Measurements from ENCODE around the gene CD247.

Gene CD247

DNA sequence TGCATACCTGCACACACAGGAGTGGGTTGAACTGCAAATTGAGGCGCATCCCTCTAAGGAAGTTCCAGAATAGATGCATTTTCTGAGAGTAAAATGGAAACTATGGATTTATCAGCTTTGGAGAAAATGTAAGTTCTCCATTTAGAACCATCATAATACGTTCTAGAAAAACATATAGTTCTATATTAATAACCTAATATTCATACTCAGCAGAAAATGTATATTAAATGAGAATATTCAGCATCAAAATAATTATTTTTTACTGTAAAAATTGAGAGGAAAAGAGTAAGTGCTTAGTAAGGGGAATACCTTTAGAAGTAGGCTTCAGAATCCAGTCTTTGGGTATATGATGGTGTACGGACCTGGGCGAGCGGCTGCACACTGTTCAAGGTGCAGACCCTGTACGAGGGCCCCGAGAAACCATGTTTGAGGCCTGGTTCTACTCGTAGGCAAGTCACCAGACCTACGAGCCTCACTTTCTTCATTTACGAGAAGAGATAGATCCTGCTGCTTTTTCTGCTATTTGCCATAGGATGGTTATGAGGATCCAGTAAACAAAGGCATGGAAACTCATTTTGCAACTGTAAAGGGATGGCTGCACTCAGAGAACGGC is 6.8 kb downstream of the CD247 start:
- Mint-ChIP-seq H3K27me3 (peaks cover 16% of the 10 kb centered on the region), H3K27ac (no peak overlapping the region), H3K4me1 (peaks cover 3% of the 10 kb centered on the region), H3K4me3 (no peak overlapping the region), H3K9me3 (no peaks in the 10 kb centered on the region), H3K36me3 (peaks cover 2% of the 10 kb centered on the region)
- no peak for DNase-seq (ENCODE audit: low spot score in 2 of 2)
- ATAC-seq (ENCODE audit: low read depth), result no peak

DNA sequence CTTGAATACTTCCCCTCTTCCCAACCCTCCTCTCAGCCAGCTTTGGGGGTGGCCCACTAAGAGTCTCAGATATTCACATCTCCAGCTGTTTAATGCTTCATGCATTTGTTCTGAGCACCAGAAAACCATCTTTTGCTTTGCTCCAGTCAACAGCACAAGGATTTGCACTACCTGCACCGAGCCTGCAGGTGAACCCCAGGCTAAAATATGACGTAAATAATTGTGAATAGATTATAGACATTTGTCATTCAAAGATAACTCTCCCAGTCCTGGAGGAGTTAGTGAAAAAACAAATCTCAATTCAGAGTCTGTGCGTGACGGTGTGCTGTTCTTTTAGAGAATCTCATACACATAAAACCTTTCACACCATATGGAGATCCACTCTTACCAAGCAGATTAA is 7.4 kb downstream of the CD247 start:
- H3K4me1 Mint-ChIP-seq, result peaks cover 3% of the 10 kb centered on the region
- H3K36me3 Mint-ChIP-seq, result peaks cover 2% of the 10 kb centered on the region
- no peak for ATAC-seq (ENCODE audit: low read depth)
- no peak overlapping the region for H3K4me3 Mint-ChIP-seq
- H3K9me3 Mint-ChIP-seq, result no peaks in the 10 kb centered on the region
- DNase-seq (ENCODE audit: low spot score in 2 of 2), result no peak
- peaks cover 16% of the 10 kb centered on the region for H3K27me3 Mint-ChIP-seq
- H3K27ac Mint-ChIP-seq, result no peak overlapping the region

DNA sequence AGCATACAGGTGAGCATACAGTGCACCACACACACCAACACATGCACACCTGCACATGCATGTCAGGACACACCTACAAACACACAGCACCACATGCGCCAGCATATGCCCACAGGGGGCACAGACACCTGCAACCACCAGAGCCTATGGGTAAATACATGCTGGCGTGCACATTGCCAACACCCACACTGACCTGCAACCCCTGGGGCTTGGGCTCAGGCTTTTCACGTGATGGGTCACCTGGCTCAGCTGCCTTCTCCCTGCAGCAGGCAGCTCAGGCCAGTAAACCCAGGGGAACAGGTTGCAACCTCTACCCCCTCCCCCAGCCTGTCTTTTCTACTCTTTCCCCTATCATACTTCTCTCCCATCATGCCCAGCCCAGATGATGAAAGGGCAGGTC is 8.1 kb downstream of the CD247 start:
- no peak overlapping the region for H3K4me3 Mint-ChIP-seq

DNA sequence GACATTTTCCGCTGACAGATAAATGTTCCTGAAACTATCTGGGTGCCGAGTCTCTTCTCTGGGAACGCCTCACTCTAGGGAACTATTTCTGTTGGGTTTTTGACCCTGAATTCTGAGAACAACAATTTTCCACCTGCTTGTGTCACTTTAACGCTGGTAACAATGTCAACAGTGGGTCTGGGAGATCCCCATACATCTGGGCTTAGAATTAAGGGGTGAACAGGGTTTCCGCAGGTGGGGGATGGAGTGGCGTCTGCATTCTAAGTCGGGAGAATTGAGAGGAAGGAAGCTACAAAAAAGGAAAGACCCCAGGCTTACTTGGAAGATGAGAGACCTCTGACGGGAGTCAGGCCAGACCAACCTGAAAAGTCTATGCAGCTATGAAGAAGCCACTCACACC is 8.7 kb downstream of the CD247 start:
- no peak for ATAC-seq (ENCODE audit: low read depth)
- peaks cover 2% of the 10 kb centered on the region for H3K36me3 Mint-ChIP-seq
- no peaks in the 10 kb centered on the region for H3K9me3 Mint-ChIP-seq
- DNase-seq (ENCODE audit: low spot score in 2 of 2), result no peak
- peaks cover 16% of the 10 kb centered on the region for H3K27me3 Mint-ChIP-seq
- H3K4me1 Mint-ChIP-seq, result peaks cover 3% of the 10 kb centered on the region
- no peak overlapping the region for H3K4me3 Mint-ChIP-seq
- H3K27ac Mint-ChIP-seq, result no peak overlapping the region

More for the DNA sequence above, 8.1 kb downstream of the CD247 start:
- no peaks in the 10 kb centered on the region for H3K9me3 Mint-ChIP-seq
- peaks cover 16% of the 10 kb centered on the region for H3K27me3 Mint-ChIP-seq
- H3K4me1 Mint-ChIP-seq, result peaks cover 3% of the 10 kb centered on the region
- no peak for DNase-seq (ENCODE audit: low spot score in 2 of 2)
- no peak for ATAC-seq (ENCODE audit: low read depth)
- no peak overlapping the region for H3K27ac Mint-ChIP-seq
- H3K36me3 Mint-ChIP-seq, result peaks cover 2% of the 10 kb centered on the region

DNA sequence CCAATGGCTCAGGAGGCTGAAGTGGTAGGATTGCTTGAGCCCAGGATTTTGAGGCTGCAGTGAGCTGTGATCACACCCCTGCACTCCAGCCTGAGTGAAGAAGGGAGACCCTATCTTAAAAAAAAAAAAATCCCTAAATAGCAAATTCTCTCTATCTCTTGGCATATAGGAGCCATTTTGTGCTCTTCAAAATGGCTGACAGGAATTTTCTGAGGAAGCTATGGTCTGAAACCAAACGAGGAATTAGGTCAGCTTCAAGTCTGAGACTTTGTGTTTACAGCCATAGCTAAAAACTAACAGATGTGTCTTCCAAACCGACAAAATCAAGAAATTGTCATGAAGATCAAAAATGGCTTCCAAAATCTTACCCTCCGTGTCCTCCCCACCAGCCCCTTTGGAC is 10.6 kb downstream of the CD247 start:
- Mint-ChIP-seq H3K27ac (no peak overlapping the region), H3K36me3 (peaks cover 2% of the 10 kb centered on the region), H3K27me3 (peaks cover 22% of the 10 kb centered on the region), H3K4me3 (no peak overlapping the region), H3K9me3 (no peaks in the 10 kb centered on the region), H3K4me1 (peaks cover 8% of the 10 kb centered on the region)
- ATAC-seq (ENCODE audit: low read depth) (no peak), DNase-seq (ENCODE audit: low spot score in 2 of 2) (no peak)

DNA sequence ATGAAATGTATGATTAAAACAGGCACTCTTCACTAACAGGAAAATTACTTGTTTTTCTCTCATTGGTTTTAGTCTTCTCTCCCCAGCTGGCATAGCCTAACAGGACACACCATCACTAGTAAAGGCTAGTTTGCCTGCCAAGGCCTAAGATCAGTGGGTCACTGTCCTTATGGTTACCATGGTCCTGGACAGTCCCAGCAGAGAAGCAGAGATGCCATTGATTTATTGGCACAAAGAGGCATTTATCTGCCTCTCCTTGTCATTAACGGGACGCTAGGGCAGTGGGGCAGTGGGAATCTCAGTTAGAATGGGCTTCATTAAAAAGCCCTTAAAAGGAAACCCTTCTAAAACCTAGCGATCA is 13.9 kb downstream of the CD247 start:
- Mint-ChIP-seq H3K36me3 (peaks cover 2% of the 10 kb centered on the region), H3K4me3 (no peak overlapping the region), H3K27ac (no peak overlapping the region), H3K4me1 (peaks cover 29% of the 10 kb centered on the region), H3K27me3 (peaks cover 28% of the 10 kb centered on the region), H3K9me3 (no peaks in the 10 kb centered on the region)
- no peak for DNase-seq (ENCODE audit: low spot score in 2 of 2)
- no peak for ATAC-seq (ENCODE audit: low read depth)

DNA sequence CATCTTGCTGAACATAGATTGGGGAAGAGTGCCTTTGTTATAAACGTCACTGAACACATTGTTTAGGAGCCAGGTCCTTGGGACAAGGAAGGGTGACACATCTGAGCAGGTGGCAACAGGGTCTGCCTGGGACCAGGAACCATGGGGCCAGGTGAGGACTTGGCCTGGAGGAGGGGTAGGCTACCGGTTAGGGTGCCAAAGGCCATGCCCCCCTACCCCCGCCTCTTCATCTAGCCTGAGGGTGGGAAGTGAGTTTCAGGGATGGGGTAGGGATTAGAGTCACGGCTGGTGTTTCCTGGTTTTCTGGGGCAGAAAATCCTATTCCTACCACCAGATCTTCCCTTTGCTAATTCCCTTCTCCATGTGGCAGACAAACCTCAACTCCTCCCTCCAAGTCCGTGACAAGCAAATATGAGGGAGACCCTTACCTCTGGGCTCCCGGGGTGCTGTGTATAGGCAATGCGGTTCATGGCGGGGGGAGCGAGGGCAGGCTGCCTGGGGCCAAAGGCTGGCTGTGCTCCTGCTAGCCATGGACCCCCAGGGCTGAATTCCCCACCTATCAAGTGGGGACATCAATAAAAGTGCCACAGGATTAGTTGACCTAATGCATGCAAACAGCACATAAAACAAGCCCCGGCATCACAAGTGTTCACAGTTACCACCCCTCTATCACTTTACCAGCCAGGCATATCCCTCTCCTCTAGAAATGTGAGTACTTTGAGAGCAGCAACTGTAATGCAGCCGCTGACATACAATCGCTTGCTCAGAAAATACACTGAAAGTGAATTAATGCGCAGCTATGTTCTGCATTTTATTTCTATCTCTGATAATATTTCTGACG is 14.5 kb downstream of the CD247 start:
- Mint-ChIP-seq H3K9me3 (no peaks in the 10 kb centered on the region), H3K27ac (no peak overlapping the region), H3K4me1 (peaks cover 31% of the 10 kb centered on the region), H3K4me3 (no peak overlapping the region), H3K27me3 (peaks cover 26% of the 10 kb centered on the region), H3K36me3 (peaks cover 2% of the 10 kb centered on the region)
- DNase-seq (ENCODE audit: low spot score in 2 of 2), result no peak
- ATAC-seq (ENCODE audit: low read depth), result no peak

DNA sequence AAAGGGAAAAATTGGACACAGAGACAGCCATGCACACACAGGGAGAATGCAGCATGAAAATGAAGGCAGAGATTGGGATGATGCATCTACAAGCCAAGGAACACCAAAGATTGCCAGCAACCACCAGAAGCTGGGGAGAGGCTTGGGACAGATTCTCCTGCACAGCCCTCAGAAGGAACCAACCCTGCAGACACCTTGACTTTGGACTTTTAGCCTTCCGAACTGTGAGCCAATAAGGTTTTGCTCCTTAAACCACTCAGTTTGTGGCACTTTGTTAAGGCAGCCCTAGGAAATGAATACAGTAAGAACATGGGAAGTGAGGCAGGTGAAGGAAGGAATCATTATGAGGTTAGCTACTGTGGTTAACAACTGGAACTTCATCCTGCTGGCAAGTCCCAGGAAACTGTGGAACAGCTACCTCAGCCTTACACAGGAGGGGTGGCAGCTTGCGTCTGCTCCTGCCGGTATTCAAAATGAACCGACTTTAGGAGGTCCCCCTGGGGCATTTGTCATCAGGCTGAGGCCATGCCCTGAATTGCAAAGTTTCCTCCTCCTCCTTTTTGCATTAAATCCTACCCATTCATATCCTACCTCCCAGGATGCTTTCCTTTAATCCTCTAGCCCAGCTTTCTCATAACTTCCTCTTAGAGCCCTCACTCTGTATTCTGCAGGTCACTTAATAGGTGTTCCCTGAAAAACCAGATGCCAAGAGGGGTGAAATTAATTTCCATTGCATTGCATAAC is 15.4 kb downstream of the CD247 start:
- Mint-ChIP-seq H3K4me3 (no peak overlapping the region), H3K27ac (no peak overlapping the region), H3K36me3 (peaks cover under 1% of the 10 kb centered on the region), H3K9me3 (no peaks in the 10 kb centered on the region), H3K27me3 (peaks cover 24% of the 10 kb centered on the region), H3K4me1 (peaks cover 33% of the 10 kb centered on the region)
- ATAC-seq (ENCODE audit: low read depth) (no peak), DNase-seq (ENCODE audit: low spot score in 2 of 2) (no peak)

DNA sequence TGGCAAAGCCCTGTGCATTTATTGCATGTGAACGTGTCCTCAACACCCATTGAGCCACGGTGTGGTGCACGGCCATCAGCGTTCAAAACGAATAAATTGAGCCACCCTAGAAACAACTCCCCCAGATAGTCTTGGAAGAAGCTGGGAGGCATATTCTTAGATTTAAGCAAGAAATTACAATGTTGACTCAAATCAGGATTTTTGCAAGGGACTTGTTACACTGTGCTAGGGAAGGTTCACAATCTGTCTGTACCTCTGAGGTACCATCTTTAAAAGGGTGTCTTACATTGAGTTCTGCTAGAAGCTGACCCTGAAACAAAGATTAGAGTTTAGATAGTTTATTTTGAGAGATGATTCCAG is 16.2 kb downstream of the CD247 start:
- no peak overlapping the region for H3K27ac Mint-ChIP-seq

DNA sequence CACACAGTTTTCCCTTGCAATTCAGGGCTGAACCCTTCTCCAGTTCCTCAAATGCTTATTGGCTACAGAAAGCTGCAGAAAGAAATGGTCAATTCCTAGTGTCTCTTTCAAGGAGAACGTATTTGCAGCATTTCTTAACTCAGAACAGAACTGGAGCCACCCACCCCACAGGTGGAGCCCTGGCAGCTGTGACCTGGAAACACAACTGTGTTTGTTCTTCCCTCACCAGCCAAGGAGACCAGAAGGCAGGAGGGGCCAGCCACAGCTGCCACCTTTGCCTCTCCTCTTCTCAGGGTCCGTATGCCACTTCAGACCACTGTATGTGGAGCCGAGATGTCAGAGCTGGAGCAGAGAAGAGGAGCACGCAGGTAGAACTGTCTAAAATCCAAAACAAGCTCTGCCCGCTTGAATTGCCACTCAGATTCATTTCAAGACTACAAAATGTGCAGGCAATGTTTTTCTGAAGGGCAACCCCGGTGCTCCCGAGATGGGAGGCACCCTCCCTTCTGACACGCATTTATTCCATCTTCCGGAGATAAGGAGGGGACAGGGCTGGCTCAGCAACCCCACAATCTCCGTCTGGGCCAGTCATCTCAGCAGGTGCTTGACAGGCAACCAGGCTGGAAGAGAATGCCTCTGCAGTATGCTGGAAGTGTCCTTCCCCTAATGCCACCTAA is 16.7 kb downstream of the CD247 start:
- peak overlapping the region; percentile 14 for H3K4me3 Mint-ChIP-seq
- peaks cover 33% of the 10 kb centered on the region for H3K4me1 Mint-ChIP-seq
- no peak for ATAC-seq (ENCODE audit: low read depth)
- no peaks in the 10 kb centered on the region for H3K36me3 Mint-ChIP-seq
- DNase-seq (ENCODE audit: low spot score in 2 of 2), result no peak
- no peak overlapping the region for H3K27ac Mint-ChIP-seq
- no peaks in the 10 kb centered on the region for H3K9me3 Mint-ChIP-seq
- peaks cover 27% of the 10 kb centered on the region for H3K27me3 Mint-ChIP-seq

More for the DNA sequence above, 16.2 kb downstream of the CD247 start:
- H3K4me1 Mint-ChIP-seq, result peaks cover 33% of the 10 kb centered on the region
- H3K9me3 Mint-ChIP-seq, result no peaks in the 10 kb centered on the region
- no peaks in the 10 kb centered on the region for H3K36me3 Mint-ChIP-seq
- ATAC-seq (ENCODE audit: low read depth) (no peak), DNase-seq (ENCODE audit: low spot score in 2 of 2) (no peak)
- H3K4me3 Mint-ChIP-seq, result peak overlapping the region; percentile 14
- peaks cover 24% of the 10 kb centered on the region for H3K27me3 Mint-ChIP-seq

DNA sequence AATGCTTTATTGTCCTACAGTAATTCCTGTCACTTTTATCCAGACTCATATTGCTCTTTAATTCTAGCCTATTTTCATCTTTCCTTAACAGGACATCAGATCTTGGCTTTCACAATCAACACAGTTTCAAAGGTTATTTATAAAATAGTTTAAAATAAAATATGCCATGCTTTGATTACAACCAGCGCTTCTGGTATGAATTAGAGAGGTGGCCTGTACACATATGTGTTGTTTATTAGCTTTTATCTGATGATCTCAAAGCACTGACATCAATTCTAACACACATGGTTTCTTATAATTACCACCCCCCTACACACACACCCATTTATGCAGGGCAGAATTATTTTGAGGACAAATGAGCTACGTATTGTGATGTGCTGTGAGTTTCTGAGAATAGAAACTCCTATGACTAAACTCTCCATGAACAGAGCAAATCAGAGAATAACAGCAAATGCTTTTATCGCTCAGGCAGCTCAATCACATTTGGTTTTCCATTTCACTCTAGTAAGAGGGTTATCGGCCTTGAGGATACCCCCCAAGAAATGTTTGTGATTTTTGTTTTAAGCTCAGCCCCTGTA is 18.0 kb downstream of the CD247 start:
- Mint-ChIP-seq H3K4me1 (peaks cover 33% of the 10 kb centered on the region), H3K9me3 (no peaks in the 10 kb centered on the region), H3K27me3 (peaks cover 36% of the 10 kb centered on the region), H3K27ac (no peak overlapping the region), H3K4me3 (no peak overlapping the region), H3K36me3 (no peaks in the 10 kb centered on the region)
- no peak for DNase-seq (ENCODE audit: low spot score in 2 of 2)
- ATAC-seq (ENCODE audit: low read depth), result no peak

DNA sequence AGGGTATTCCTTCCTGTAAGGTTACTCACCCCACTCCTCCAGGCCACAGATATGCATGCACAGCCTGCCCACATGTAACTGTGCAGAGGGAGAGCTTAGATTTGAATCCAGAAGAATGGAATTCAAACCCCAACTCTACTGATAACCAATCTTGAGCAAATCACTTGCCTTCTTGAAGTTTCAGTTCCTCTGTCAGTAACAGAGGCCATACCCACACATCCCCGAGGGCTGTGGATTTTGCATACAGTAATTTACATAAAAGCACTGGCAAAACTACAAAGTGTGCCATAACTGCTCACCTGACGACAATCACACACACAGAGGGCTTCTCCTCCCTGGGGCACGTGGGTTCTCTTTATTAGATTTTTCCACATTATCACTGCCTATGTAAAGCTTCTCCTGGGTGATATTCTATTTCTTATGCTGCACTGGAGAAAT is 18.6 kb downstream of the CD247 start:
- peak overlapping the region; percentile 21 for H3K4me3 Mint-ChIP-seq
- no peaks in the 10 kb centered on the region for H3K9me3 Mint-ChIP-seq
- peaks cover 33% of the 10 kb centered on the region for H3K4me1 Mint-ChIP-seq
- H3K36me3 Mint-ChIP-seq, result no peaks in the 10 kb centered on the region
- DNase-seq (ENCODE audit: low spot score in 2 of 2), result peak in 1 of 2 donors; percentile 72
- peaks cover 40% of the 10 kb centered on the region for H3K27me3 Mint-ChIP-seq
- no peak overlapping the region for H3K27ac Mint-ChIP-seq
- peak; percentile 99 for ATAC-seq (ENCODE audit: low read depth)

DNA sequence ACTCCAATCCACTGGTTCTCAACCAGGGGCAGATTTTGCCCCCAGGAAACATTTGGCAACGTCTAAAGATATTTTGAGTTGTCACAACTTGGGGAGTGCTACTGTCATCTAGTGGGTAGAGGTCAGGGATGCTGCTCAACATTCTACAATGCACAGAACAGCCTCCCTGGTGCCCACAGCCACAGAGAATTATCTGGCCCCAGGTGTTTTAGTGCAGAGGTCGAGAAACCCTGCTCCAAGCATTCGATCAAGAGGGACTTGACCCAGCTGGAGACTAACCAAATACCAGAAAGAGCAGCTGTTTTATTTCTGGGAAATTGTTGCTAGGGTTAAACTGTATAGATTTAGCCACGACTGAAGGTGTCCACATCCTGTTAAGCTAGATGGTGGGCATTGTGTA is 19.2 kb downstream of the CD247 start:
- Mint-ChIP-seq H3K9me3 (no peaks in the 10 kb centered on the region), H3K36me3 (no peaks in the 10 kb centered on the region), H3K27ac (no peak overlapping the region), H3K4me3 (peak overlapping the region; percentile 21), H3K4me1 (peaks cover 33% of the 10 kb centered on the region), H3K27me3 (peaks cover 40% of the 10 kb centered on the region)
- ATAC-seq (ENCODE audit: low read depth) (no peak), DNase-seq (ENCODE audit: low spot score in 2 of 2) (no peak)

Data from memory B cell (primary cell).